ENCODE measurements around the gene AQP7.
"Not testable (repeated sequence)": the region's sequence is repeated elsewhere in the genome, so short reads cannot be mapped to it uniquely, and the experiment has no call there.

Gene AQP7

GRCh38 chr9:33431420-33431819, 29.1 kb upstream of the AQP7 start:
- DNase-seq = no peak

GRCh38 chr9:33430942-33431341, 28.6 kb upstream of the AQP7 start:
- no peak for DNase-seq

- DNase-seq = no peak
Measured at GRCh38 chr9:33429256-33429985, 27.1 kb upstream of the AQP7 start.

GRCh38 chr9:33426843-33427293, 24.5 kb upstream of the AQP7 start:
- DNase-seq = no peak

GRCh38 chr9:33425128-33425533, 22.8 kb upstream of the AQP7 start:
- DNase-seq = no peak

GRCh38 chr9:33424492-33424891, 22.1 kb upstream of the AQP7 start:
- not testable (repeated sequence) for DNase-seq

- not testable (repeated sequence) for DNase-seq
Measured at GRCh38 chr9:33424043-33424442, 21.7 kb upstream of the AQP7 start.

GRCh38 chr9:33419708-33420303, 17.4 kb upstream of the AQP7 start:
- DNase-seq = no peak

GRCh38 chr9:33418090-33418489, 15.7 kb upstream of the AQP7 start:
- no peak for DNase-seq

GRCh38 chr9:33416996-33417395, 14.6 kb upstream of the AQP7 start:
- no peak for DNase-seq

GRCh38 chr9:33415501-33416038, 13.2 kb upstream of the AQP7 start:
- peak; percentile 65 to 85 for DNase-seq

- DNase-seq = no peak
Measured at GRCh38 chr9:33414889-33415500, 12.6 kb upstream of the AQP7 start.

GRCh38 chr9:33414268-33414667, 11.9 kb upstream of the AQP7 start:
- no peak for DNase-seq

- DNase-seq = no peak
Measured at GRCh38 chr9:33408087-33408486, 5.7 kb upstream of the AQP7 start.

- DNase-seq = no peak
Measured at GRCh38 chr9:33407061-33407460, 4.7 kb upstream of the AQP7 start.

GRCh38 chr9:33404788-33405362, 2.5 kb upstream of the AQP7 start:
- no peak for DNase-seq

- no peak for DNase-seq
Measured at GRCh38 chr9:33403941-33404787, 1.8 kb upstream of the AQP7 start.

GRCh38 chr9:33401809-33402208, 559 bp downstream of the AQP7 start:
- DNase-seq = not testable (repeated sequence)

- DNase-seq = not testable (repeated sequence)
Measured at GRCh38 chr9:33399047-33399446, 3.3 kb downstream of the AQP7 start.

- not testable (repeated sequence) for DNase-seq
Measured at GRCh38 chr9:33397801-33398200, 4.6 kb downstream of the AQP7 start.

- not testable (repeated sequence) for DNase-seq
Measured at GRCh38 chr9:33395159-33395879, 7.0 kb downstream of the AQP7 start.

- not testable (repeated sequence) for DNase-seq
Measured at GRCh38 chr9:33393986-33394385, 8.4 kb downstream of the AQP7 start.
